Astrocyte (in vitro differentiated cells and primary cell): ENCODE measurements around the gene PCBP3.

Experiments used
- CTCF ChIP-seq: IDR thresholded peaks from 2 replicates; pipeline ENCODE4 v1.5.1; 2011; ENCODE audit warnings: low read depth, mild to moderate bottlenecking, inconsistent platforms, low read length, moderate library complexity; ENCODE audit not compliant: insufficient read depth
- EZH2 ChIP-seq: IDR thresholded peaks from 2 replicates; pipeline ENCODE4 v1.6.1; 2012; ENCODE audit warnings: mild to moderate bottlenecking, low read length, inconsistent platforms; ENCODE audit not compliant: insufficient read depth

DNA sequence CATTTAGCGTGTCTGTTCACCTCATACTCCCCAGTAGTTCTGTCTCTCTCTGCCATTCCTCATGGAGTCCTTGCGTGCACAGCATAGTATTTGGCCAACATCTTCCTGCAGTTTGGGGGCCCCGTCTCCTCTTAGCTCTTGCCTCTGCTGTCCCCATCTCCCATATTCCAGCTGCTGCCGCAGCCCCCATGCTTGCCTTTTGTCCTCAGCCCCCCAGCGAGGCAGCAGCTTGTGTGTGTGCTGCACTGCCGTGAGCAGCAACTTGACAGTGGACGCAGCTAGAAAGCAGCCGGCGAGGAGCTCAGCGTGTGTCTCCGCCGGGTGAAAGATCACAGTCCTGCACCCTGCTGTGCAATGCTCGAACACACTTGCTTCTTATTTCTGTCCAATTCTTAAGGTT is 173.8 kb downstream of the PCBP3 start:
- no peak for TF ChIP-seq EZH2
- no peak for TF ChIP-seq CTCF
